DOHH2 (cell line): ENCODE data around the gene MAPK7.

ENCODE experiments used
- CTCF ChIP-seq: fragments of 200-600 bp; sonication (generic); IDR thresholded peaks from one replicate; pipeline ENCODE4 v1.5.1; 2014; ENCODE audit warnings: antibody characterized with exemption, mild to moderate bottlenecking, low read depth, low read length; ENCODE audit not compliant: poor library complexity, severe bottlenecking
- EZH2phosphoT487 ChIP-seq: fragments of 200-600 bp; sonication (generic); IDR thresholded peaks from 2 replicates; pipeline ENCODE4 v1.6.1; 2017; ENCODE audit warnings: borderline replicate concordance, mild to moderate bottlenecking, antibody characterized with exemption, low read length, moderate library complexity, mixed read lengths

- no peak for TF ChIP-seq CTCF
- TF ChIP-seq EZH2phosphoT487 = no peak
Observed at GRCh38 chr17:19431691-19432090, 53.4 kb downstream of the MAPK7 start.
